ENCODE measurements around the gene CCDC149. TPM values are rescaled to one million over a fixed set of nuclear protein-coding genes. Genes with fewer than 3 reads are reported as not detected.
"Not testable (repeated sequence)": the region's sequence is repeated elsewhere in the genome, so short reads cannot be mapped to it uniquely, and the experiment has no call there.

CCDC149 gene
- total and polyA plus RNA-seq, 8 donors = 14.3 to 25.3 (median 20.3) TPM

DNA sequence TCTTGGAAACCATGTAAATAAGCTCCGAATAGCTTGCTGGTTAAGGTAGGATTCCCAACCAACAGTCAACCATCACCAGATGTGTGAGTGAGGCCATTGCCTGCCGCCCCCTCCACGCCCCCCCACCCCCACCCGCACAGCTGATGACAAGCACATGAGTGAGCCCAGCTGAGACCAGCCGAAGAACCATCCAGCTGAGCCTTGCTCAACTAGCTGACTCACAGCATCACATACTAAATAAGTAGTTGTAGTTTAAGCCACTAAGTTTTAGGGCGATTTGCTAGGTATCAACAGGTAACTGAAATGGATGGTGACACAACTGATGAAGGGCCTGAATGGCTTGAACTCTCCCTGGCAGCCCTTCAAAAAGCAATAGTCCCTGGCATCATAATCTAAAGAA is 1.6 kb upstream of the CCDC149 start:
- ATAC-seq = no peak
- TF ChIP-seq, protein P1, sequence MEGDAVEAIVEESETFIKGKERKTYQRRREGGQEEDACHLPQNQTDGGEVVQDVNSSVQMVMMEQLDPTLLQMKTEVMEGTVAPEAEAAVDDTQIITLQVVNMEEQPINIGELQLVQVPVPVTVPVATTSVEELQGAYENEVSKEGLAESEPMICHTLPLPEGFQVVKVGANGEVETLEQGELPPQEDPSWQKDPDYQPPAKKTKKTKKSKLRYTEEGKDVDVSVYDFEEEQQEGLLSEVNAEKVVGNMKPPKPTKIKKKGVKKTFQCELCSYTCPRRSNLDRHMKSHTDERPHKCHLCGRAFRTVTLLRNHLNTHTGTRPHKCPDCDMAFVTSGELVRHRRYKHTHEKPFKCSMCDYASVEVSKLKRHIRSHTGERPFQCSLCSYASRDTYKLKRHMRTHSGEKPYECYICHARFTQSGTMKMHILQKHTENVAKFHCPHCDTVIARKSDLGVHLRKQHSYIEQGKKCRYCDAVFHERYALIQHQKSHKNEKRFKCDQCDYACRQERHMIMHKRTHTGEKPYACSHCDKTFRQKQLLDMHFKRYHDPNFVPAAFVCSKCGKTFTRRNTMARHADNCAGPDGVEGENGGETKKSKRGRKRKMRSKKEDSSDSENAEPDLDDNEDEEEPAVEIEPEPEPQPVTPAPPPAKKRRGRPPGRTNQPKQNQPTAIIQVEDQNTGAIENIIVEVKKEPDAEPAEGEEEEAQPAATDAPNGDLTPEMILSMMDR (IDR thresholded peaks at IDR 0.05) = no peak
- Histone ChIP-seq H3K36me3 (peaks cover 0 to 7% (median 0%) of the 10 kb centered on the region in 3 donors), H3K27me3 (no peaks in the 10 kb centered on the region), H3K9me3 (no peaks in the 10 kb centered on the region), H3K27ac (no peak overlapping the region), H3K4me3 (no peak overlapping the region), H3K4me1 (no peaks in the 10 kb centered on the region)
- 86 to 90% methylated on average over 6 of the region's 6 CpGs for WGBS, 2 donors
- FAIRE-seq = no peak
- intact Hi-C loops (cut with DNase I) = no loop called here
- no peak for DNase-seq

DNA sequence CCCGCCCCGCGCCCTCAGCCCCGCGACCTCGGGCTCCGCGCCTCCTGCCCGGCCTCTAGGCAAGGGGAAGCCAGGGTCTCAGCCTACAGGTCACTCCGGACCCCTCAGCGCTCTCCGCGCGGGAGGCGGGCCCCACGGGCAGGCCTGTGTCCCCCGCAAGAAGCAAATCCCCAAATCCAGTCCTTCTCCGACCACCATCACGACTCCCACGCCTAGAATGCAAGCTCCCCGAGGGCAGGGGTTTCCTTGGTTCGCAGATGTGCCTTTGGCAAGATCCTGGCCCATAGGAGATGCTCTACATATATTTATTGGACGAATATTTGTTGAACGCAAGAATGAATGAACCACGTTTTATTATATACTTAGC is 260 bp upstream of the CCDC149 start:
- Histone ChIP-seq H3K36me3 (peaks cover 0 to 9% (median 0%) of the 10 kb centered on the region in 3 donors), H3K27me3 (no peaks in the 10 kb centered on the region), H3K4me1 (no peaks in the 10 kb centered on the region), H3K27ac (peak overlapping the region; percentile 74 to 95 (median 92)), H3K9me3 (no peaks in the 10 kb centered on the region), H3K4me3 (peak overlapping the region; percentile 17 to 69 (median 46))
- intact Hi-C loops (cut with DNase I) = no loop called here
- FAIRE-seq (no peak), DNase-seq (peak in 1 of 6 donors; percentile 18), ATAC-seq (no peak)
- WGBS, 2 donors = 20% methylated on average over 25 of the region's 25 CpGs
- TF ChIP-seq, protein P1 (IDR thresholded peaks at IDR 0.05) = no peak

DNA sequence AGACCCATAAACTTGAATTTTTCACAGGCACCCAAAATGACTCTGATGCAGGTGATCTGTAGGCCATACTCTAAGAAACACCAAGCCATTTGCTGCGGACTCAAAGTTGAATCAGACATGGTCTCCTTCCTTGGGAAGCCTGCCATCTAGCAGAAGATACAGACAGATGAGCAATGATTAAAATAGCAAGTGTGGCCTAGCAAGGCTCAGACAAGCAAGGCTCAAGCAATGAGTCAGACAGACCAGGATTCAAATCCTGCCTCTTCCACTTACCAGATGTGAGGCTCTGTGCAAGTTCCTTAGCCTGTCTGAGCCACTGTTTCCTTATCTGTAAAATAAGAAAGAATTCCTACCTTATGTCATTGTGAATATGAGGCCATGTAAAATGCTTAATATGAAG is 2.3 kb downstream of the CCDC149 start:
- ATAC-seq = no peak
- H3K9me3 ChIP-seq = no peaks in the 10 kb centered on the region

DNA sequence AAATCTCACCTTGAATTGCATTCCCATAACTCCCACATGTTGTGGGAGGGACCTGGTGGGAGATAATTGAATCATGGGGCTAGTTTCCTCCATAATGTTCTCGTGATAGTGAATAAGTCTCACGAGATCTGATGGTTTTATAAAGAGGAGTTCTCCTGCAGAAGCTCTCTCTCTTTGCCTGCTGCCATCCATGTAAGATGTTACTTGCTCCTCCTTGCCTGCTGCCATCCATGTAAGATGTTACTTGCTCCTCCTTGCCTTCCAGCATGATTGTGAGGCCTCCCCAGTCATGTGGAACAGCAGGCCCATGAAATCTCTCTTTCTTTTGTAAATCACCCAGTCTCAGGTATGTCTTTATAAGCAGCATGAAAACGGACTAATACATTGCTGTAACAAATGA is 3.2 kb downstream of the CCDC149 start:
- FAIRE-seq; H3K4me1 ChIP-seq; H3K36me3 ChIP-seq; intact Hi-C loops (cut with DNase I); H3K27ac ChIP-seq; DNase-seq; H3K9me3 ChIP-seq; H3K4me3 ChIP-seq; H3K27me3 ChIP-seq; ATAC-seq: not testable (repeated sequence)
- WGBS, 2 donors = 97 to 99% methylated on average over 3 of the region's 3 CpGs

More for the DNA sequence above, 2.3 kb downstream of the CCDC149 start:
- no peak for FAIRE-seq
- 97 to 99% methylated on average over 1 of the region's 1 CpG for WGBS, 2 donors
- Histone ChIP-seq H3K36me3 (peaks cover 0 to 9% (median 0%) of the 10 kb centered on the region in 3 donors), H3K4me1 (no peaks in the 10 kb centered on the region), H3K27ac (no peak overlapping the region), H3K4me3 (no peak overlapping the region), H3K27me3 (no peaks in the 10 kb centered on the region)
- TF ChIP-seq, protein P1 (IDR thresholded peaks at IDR 0.05) = no peak
- DNase-seq = no peak
- intact Hi-C loops (cut with DNase I) = no loop called here

DNA sequence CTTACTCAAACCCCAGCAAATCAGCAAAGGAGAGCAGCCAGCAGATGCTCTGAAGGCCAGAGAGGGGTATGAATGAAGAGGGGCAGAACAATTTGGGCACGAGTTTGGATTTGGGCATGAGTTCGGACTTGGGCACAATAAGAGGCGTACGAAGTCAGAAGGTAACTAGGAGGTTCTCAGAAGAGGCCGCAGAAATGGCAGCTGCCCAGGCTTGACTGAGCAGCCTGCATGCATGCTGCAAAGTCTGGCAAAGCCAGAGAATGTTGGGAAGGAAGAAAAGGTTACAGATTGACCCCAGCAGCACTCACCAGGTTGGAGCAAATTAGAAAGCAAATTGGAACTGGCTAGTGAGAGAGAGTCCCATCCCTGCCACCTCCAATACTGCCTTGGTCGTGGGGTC is 15.2 kb downstream of the CCDC149 start:
- H3K27ac ChIP-seq = no peak overlapping the region
- TF ChIP-seq, protein P1 (IDR thresholded peaks at IDR 0.05) = no peak
- H3K4me1 ChIP-seq = no peaks in the 10 kb centered on the region
- H3K9me3 ChIP-seq = no peaks in the 10 kb centered on the region
- H3K36me3 ChIP-seq = peaks cover 0 to 5% (median 2%) of the 10 kb centered on the region in 3 donors
- FAIRE-seq = no peak
- no peak overlapping the region for H3K4me3 ChIP-seq
- no peak for ATAC-seq
- WGBS, 2 donors = 89 to 93% methylated on average over 6 of the region's 6 CpGs
- intact Hi-C loops (cut with DNase I) = no loop called here
- no peak for DNase-seq
- H3K27me3 ChIP-seq = no peaks in the 10 kb centered on the region

All from pancreas (tissue), 10 donors.